Activated naive CD4-positive, alpha-beta T cell treated with anti-CD3 and anti-CD28 coated beads, Interleukin-2, amount 50 U/mL, for 24 hours (primary cell): ENCODE results near the gene TMEM132D.

ENCODE experiments used
- H3K27ac Mint-ChIP-seq: one replicate; pipeline ENCODE4 v1.8.0; 2021; ENCODE audit warnings: mild to moderate bottlenecking, mixed read lengths
- H3K27me3 Mint-ChIP-seq: one replicate; pipeline ENCODE4 v1.8.0; 2021; ENCODE audit warnings: mixed read lengths
- H3K36me3 Mint-ChIP-seq: one replicate; pipeline ENCODE4 v1.8.0; 2021; ENCODE audit warnings: mixed read lengths
- H3K4me1 Mint-ChIP-seq: one replicate; pipeline ENCODE4 v1.8.0; 2021; ENCODE audit warnings: mixed read lengths
- H3K4me3 Mint-ChIP-seq: one replicate; pipeline ENCODE4 v1.8.0; 2021; ENCODE audit warnings: mild to moderate bottlenecking, mixed read lengths
- H3K9me3 Mint-ChIP-seq: one replicate; pipeline ENCODE4 v1.8.0; 2021; ENCODE audit warnings: mixed read lengths

TMEM132D gene

DNA sequence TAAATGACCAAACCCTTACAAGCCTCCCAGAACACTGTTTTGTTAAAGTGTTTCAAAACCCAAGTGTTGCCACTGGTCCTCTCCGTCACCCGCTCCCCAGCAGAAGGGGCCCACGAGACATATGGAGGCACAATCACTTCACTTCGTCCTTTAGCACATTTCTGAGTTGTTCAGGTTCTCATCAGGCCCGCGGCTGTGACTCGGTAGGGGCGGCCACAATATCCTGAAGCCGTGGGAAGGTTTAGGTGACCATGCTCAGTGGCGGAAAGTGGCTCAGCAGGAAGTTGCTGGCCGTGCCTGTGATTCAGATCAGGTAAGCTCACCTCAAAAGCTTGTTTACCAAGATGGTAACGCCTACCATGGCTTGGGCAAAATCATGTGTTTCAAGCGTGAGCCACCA lies 823.0 kb downstream of the TMEM132D start:
- Mint-ChIP-seq H3K27me3 (no peaks in the 10 kb centered on the region), H3K4me3 (no peak overlapping the region), H3K36me3 (no peaks in the 10 kb centered on the region), H3K9me3 (no peaks in the 10 kb centered on the region), H3K4me1 (no peaks in the 10 kb centered on the region), H3K27ac (no peak overlapping the region)

DNA sequence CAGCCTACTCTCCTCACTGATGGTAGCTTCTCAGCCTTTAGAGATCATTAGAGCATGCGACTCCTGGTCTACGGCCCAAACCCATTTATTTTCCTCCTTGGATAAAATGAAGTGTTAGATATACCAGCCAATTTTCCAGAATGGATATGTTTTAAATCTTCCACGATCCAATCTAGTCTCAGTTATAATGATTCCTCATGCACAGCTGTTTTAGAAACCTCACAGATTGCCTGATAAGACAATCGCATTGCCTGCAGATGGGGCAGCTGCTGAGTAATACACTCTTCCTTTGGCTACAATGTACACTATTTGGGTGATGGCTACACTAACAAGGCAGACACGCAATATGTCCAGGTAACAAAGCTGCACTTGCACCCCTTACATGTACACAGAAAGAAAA lies 823.4 kb downstream of the TMEM132D start:
- Mint-ChIP-seq H3K4me3 (no peak overlapping the region), H3K36me3 (no peaks in the 10 kb centered on the region), H3K9me3 (no peaks in the 10 kb centered on the region), H3K27ac (no peak overlapping the region), H3K27me3 (no peaks in the 10 kb centered on the region), H3K4me1 (no peaks in the 10 kb centered on the region)

DNA sequence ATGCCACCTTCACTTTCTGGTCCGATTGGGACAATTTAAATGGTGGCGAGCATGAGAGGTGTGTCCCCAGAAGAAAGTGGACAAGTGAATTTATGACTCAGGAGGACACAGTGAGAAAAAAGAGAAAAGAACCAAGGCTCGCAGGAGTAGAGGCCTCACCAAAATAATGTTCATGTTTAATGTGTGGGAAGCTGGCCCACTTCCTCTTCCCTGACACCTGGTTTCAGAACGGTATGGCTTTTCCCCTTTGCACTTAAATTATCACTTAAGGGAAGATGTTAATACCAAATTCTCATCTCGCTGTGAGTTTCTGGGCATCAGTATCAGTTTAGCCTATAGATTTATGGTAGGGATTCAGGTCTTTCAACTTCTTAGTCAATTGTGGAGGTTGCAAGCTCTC lies 824.1 kb downstream of the TMEM132D start:
- H3K27ac Mint-ChIP-seq, result no peak overlapping the region
- H3K9me3 Mint-ChIP-seq, result no peaks in the 10 kb centered on the region
- no peaks in the 10 kb centered on the region for H3K27me3 Mint-ChIP-seq
- no peaks in the 10 kb centered on the region for H3K36me3 Mint-ChIP-seq
- H3K4me3 Mint-ChIP-seq, result no peak overlapping the region
- H3K4me1 Mint-ChIP-seq, result no peaks in the 10 kb centered on the region

DNA sequence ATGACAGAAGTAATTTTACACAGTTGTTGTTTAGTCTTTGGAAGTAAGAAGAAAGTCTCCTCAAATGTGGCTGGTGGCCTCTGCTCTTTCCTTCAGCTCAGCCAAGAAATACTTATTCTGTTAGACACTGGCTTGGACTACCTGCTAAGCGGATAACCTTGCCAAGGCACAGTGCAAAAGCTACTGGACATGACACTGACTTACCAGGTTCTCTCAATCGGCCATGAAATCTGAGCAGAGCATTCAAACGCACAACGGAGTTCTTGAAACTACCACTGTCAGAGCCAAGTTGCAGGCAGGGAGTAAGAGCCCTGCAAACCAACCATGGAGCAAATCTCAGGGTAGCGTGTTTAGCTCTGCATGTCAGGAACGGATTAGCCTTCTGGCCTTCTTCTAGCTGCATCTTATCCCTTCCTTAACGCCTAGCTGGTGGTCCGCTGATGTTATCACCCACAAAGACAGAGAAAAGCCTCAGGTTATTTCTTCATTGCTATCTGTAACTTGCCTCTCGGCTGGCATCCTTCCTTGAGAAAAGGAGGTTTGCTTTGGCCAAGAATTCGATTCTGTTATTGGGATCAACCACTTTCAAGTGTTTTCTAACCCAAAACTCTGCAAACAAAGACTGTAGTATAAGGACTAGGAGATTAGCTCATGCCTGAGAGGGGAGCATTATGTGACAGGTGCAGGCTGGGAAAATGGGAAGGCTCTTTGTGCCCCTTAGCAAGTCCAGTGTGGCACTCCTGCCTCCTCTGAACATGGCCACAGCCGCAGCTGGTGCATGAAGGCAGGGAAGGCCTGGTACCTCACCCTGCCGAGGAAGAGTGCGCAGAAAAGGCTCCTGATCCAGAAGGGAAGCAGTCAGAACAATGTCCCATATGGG lies 827.1 kb downstream of the TMEM132D start:
- H3K36me3 Mint-ChIP-seq, result no peaks in the 10 kb centered on the region
- H3K27me3 Mint-ChIP-seq, result no peaks in the 10 kb centered on the region
- H3K4me3 Mint-ChIP-seq, result no peak overlapping the region
- no peaks in the 10 kb centered on the region for H3K9me3 Mint-ChIP-seq
- H3K27ac Mint-ChIP-seq, result no peak overlapping the region
- H3K4me1 Mint-ChIP-seq, result no peaks in the 10 kb centered on the region

DNA sequence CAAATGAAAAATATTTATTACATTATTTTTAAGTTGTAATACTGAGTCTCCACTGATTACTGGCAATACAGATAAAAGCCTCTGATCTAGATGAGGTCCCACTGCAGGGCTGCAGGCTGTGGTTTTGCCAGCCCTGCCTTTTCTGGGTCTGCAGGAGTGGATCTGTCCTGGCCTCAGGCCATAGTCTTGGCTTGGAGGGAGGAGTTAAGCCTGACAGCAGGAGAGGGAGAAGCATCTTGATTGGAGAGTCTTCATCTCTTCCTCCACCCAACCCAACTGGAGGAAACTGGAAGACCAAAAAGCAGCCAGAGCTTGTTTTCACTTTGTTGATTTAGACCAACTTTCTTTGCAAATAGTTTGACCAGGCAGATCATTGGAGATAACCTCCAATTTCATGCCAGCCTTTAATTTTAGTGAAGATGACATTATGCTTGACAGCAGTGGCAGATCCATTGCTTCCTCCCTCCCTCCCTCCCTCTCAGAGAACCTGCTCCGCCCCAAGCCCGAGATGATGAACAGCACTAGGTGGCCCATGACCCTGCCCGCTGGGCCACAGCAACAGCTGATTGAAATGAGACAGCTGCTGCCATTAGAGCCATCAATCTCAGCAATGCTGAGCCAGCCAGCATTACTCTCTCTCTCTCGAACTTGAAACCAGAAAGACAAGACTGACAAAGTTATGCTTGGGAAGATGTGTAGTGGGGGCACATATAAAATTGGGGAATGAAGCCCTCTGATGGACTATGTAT lies 828.2 kb downstream of the TMEM132D start:
- Mint-ChIP-seq H3K9me3 (no peaks in the 10 kb centered on the region), H3K27ac (no peak overlapping the region), H3K4me3 (no peak overlapping the region), H3K4me1 (no peaks in the 10 kb centered on the region), H3K27me3 (no peaks in the 10 kb centered on the region), H3K36me3 (no peaks in the 10 kb centered on the region)

DNA sequence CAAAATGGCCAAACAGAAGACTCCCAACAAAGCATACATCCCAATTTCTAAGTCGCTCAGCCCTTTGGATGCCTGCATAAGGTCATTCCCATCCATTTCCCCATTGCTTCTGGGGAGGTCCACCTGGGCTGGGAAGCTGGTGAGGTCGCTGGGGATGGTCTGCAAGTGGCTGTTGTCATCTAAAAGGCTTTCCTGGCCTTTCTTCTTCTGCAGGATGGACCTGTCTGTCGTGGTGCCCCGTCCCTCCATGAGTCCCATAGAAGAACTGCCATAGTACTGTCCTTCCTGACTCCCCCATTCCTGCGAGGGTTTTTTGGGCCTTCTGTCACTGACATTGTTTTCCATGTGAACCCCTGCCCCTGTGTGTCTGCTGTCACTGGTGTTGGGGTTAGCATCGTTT lies 829.4 kb downstream of the TMEM132D start:
- H3K27me3 Mint-ChIP-seq, result no peaks in the 10 kb centered on the region
- H3K9me3 Mint-ChIP-seq, result no peaks in the 10 kb centered on the region
- H3K27ac Mint-ChIP-seq, result no peak overlapping the region

DNA sequence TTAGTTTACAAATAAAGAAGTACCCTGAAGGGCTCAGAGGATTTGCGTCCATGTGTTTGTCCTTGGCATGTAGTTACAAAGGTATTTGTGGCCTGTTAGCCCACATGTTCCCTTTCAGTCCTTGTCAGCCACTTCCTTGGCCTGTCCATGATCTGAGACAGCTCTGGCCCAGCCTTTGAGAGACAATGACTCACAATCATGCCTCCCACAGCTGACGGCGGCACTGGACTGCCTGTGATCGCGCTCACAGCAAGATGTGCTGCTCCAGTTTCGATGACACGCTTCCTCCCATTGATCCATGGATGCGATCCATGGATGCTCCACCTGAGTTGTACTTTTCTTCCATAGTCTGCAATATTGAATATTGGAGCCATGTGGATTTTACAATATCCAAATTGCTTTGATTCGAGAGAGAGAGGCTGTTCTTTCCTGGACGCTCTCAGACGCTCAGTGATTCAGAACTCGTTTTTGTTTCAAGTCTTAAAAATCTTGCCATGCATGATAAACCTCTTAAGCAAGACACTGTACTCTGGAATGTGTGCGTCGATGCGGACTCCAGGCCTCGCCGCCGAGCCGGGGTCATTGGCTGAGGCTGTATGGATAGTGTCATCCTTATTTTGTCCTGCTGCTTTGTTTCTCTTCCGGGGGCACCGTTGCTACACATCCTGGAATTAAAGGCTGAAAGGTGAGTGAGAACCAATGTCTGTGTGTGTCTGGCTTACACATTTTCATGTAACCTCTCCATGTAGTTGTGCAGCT lies 830.5 kb downstream of the TMEM132D start:
- no peak overlapping the region for H3K27ac Mint-ChIP-seq
- no peaks in the 10 kb centered on the region for H3K36me3 Mint-ChIP-seq
- H3K4me1 Mint-ChIP-seq, result no peaks in the 10 kb centered on the region
- no peak overlapping the region for H3K4me3 Mint-ChIP-seq
- no peaks in the 10 kb centered on the region for H3K27me3 Mint-ChIP-seq
- H3K9me3 Mint-ChIP-seq, result no peaks in the 10 kb centered on the region

More for the DNA sequence above, 829.4 kb downstream of the TMEM132D start:
- H3K4me1 Mint-ChIP-seq, result no peaks in the 10 kb centered on the region
- H3K36me3 Mint-ChIP-seq, result no peaks in the 10 kb centered on the region
- H3K4me3 Mint-ChIP-seq, result no peak overlapping the region

DNA sequence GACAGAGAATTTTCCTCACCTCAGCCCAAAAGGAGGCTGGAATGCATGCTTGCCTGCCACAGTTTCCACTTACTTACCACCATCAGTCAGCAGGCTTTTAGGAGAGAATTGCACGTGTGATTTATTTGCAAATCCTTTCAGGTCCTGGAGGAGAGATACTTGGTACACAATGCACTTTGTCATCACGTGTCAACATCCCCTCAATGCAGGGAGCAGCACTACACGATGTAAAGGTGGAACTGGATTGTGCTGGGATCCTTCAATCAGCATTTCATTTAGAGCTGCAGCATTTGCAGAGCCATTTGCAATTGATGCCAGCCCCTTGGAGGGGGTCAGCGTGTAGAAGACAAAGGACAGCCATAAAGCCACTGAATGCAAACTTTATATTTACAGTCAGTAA lies 832.5 kb downstream of the TMEM132D start:
- no peak overlapping the region for H3K27ac Mint-ChIP-seq
- no peaks in the 10 kb centered on the region for H3K27me3 Mint-ChIP-seq
- H3K9me3 Mint-ChIP-seq, result no peaks in the 10 kb centered on the region
- no peaks in the 10 kb centered on the region for H3K36me3 Mint-ChIP-seq
- H3K4me3 Mint-ChIP-seq, result no peak overlapping the region
- no peaks in the 10 kb centered on the region for H3K4me1 Mint-ChIP-seq

DNA sequence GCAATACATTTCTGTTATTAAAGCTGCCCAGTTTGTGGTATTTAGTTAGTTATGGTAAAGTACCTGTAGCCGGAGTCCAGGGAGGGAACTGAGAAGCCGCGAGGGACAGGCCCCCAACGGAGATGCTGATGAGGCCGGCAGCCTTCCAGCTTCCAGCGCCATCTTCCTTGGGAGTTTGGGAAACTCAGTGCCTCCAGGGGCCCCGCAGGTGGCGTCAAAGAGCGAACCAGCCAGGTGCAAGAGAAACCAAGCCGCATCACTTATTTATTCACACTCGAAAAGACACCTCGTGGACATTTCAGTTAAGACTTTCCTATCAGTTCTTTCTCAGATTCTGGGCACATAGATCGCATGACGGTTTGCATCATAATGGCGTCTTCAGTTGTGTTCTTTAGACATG lies 833.9 kb downstream of the TMEM132D start:
- Mint-ChIP-seq H3K27ac (no peak overlapping the region), H3K4me3 (no peak overlapping the region), H3K27me3 (peaks cover 1% of the 10 kb centered on the region), H3K9me3 (no peaks in the 10 kb centered on the region), H3K4me1 (no peaks in the 10 kb centered on the region), H3K36me3 (no peaks in the 10 kb centered on the region)

DNA sequence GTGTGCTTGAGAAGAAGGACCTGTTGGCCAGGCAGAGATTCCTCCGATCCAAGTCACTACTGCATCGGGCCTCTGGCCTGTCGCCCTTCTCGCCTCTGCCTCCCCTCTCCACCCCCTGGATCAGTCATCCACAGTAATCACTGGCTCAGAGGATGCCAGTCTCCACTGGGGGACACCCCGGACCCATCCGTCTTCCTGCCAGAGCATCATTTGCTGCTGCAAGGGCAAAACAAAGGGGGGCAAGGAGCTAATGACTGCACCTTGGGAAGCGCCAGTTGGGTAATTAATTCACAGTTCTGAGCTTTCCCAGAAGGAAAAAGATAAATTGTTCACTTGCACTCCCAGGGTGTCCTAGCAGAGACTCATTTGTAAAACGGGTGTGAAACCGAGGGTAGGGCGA lies 835.1 kb downstream of the TMEM132D start:
- peaks cover 1% of the 10 kb centered on the region for H3K27me3 Mint-ChIP-seq
- H3K4me3 Mint-ChIP-seq, result no peak overlapping the region
- H3K9me3 Mint-ChIP-seq, result no peaks in the 10 kb centered on the region
- H3K36me3 Mint-ChIP-seq, result no peaks in the 10 kb centered on the region
- H3K4me1 Mint-ChIP-seq, result no peaks in the 10 kb centered on the region
- no peak overlapping the region for H3K27ac Mint-ChIP-seq

DNA sequence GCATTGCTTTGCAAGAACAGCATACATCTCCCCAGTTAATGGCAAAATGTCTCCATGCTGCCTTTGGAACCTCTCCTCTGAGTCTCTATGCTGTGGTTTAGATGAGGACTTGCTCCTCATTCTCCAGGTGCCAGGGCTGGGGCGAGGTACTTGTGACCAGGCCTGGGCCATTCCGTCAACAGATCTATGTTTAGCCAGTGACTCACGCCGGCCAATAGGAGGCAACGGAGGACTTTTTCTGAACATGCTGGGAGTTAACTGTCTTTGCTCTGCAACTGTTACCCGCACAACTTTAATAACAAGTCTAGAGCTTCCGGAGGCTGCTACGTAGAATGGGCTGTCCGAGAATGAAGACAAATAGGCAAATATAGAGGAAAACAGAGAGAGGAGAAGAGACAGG lies 836.3 kb downstream of the TMEM132D start:
- H3K9me3 Mint-ChIP-seq, result no peaks in the 10 kb centered on the region
- H3K36me3 Mint-ChIP-seq, result no peaks in the 10 kb centered on the region
- H3K27ac Mint-ChIP-seq, result no peak overlapping the region
- H3K4me3 Mint-ChIP-seq, result no peak overlapping the region
- no peaks in the 10 kb centered on the region for H3K4me1 Mint-ChIP-seq
- peaks cover 4% of the 10 kb centered on the region for H3K27me3 Mint-ChIP-seq

DNA sequence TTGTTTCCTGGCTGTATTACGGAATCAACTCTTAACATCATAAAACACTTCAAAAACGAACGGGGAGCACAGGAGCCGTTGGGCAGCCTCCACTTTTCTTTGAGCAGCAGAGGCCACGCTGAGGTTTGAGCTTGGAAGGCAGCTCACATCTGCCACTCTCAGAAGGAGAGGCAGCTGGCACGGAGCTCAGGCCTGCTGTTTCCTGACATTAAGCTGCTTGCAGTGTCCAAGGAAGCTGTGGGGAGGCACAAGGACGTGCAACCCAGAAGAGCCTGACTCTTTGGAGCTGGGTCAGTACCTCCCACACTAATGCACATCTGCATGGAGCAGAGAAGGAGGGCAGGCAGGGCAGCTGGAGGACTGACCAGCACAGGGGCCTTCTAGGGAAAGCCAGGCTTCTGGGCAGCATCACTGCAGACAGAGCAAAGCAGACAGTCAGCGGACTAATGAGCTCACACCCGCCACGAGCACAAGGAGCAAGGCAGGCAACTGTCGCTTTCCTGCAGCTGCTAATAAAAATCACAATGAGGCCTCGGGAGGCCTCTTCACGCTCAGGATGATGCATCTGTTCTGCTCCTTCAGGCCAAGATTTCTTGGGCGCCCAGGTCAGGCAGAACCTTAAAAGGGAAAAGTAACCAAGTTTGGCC lies 839.5 kb downstream of the TMEM132D start:
- no peaks in the 10 kb centered on the region for H3K4me1 Mint-ChIP-seq
- peaks cover 6% of the 10 kb centered on the region for H3K9me3 Mint-ChIP-seq
- H3K27ac Mint-ChIP-seq, result no peak overlapping the region
- peaks cover 4% of the 10 kb centered on the region for H3K27me3 Mint-ChIP-seq
- H3K4me3 Mint-ChIP-seq, result no peak overlapping the region
- no peaks in the 10 kb centered on the region for H3K36me3 Mint-ChIP-seq

DNA sequence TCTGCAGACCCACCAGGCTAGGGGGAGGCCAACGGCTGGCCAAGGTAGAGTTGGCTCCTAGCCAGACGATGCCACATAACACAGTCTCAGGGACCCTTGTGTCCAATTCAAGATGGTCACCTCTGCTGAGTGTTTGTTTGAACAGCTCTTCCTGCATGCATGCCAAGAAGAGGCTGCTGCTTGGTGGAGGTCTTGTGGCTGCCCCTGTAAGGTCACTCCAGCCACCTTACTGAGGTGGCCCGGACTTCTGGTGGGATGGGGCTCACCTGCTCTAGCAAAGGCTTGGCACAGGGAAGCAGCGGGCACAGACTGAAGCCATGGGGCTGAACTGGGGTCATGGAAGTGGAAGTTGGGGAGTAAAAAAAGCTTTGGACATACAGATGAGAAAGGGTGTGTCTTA lies 840.2 kb downstream of the TMEM132D start:
- peaks cover 6% of the 10 kb centered on the region for H3K9me3 Mint-ChIP-seq
- no peak overlapping the region for H3K4me3 Mint-ChIP-seq
- no peak overlapping the region for H3K27ac Mint-ChIP-seq
- H3K36me3 Mint-ChIP-seq, result no peaks in the 10 kb centered on the region
- no peaks in the 10 kb centered on the region for H3K4me1 Mint-ChIP-seq
- peaks cover 4% of the 10 kb centered on the region for H3K27me3 Mint-ChIP-seq

DNA sequence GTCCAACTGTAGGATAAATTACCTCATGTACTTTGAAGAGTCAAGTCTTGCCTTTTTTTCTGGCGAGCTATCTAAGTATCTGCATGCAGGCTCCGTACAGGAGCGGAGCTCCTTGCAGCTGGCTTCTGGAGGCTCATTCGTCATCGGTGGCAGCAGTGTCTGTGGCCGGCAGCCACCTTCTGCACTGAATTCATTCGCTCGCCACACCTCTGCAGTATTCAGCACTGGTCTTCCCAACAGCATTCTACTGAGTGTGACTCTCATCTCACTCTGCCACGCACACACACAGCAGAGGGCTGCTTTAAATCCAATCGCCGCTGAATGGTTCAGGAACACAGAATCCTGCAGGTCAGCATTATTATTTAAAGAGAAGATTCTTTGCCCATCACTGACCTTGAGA lies 850.6 kb downstream of the TMEM132D start:
- no peaks in the 10 kb centered on the region for H3K9me3 Mint-ChIP-seq
- no peak overlapping the region for H3K4me3 Mint-ChIP-seq
- H3K4me1 Mint-ChIP-seq, result no peaks in the 10 kb centered on the region
- no peaks in the 10 kb centered on the region for H3K27me3 Mint-ChIP-seq
- H3K36me3 Mint-ChIP-seq, result no peaks in the 10 kb centered on the region
- H3K27ac Mint-ChIP-seq, result no peak overlapping the region

DNA sequence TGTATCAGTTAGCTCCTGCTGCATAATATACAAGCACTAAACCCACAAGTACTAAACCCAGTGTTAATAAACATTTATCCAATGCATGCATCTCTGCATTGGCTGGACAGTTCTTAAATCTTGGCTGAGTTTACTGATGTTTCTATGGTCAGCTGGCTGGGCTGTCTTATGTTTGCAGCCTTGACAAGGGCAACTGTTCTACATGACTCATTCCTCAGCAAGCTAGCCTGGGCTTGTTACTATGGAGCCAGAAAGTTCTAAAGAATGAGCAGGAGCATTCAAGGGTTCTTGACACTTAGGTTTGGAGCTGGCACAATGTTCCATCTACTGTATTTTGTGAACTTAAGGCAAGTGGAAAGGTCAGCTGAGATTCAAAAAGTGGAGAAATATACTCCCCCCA lies 851.5 kb downstream of the TMEM132D start:
- no peaks in the 10 kb centered on the region for H3K9me3 Mint-ChIP-seq
- no peaks in the 10 kb centered on the region for H3K36me3 Mint-ChIP-seq
- no peak overlapping the region for H3K4me3 Mint-ChIP-seq
- no peaks in the 10 kb centered on the region for H3K27me3 Mint-ChIP-seq
- no peak overlapping the region for H3K27ac Mint-ChIP-seq
- H3K4me1 Mint-ChIP-seq, result no peaks in the 10 kb centered on the region
